Measurements from ENCODE around the gene SESN3. TPM values are rescaled to one million over a fixed set of nuclear protein-coding genes. Genes with fewer than 3 reads are reported as not detected.
A peak's percentile ranks its signal among the peaks of the same experiment; 100 is the strongest.

The SESN3 gene
- total RNA-seq, 1 experiment from 2014 or later, result 4.9 TPM

GRCh38 chr11:95150956-95151684, 79.9 kb downstream of the SESN3 start:
- Histone ChIP-seq H3K4me1 (ENCODE audit: insufficient read depth, low read length, poor library complexity, severe bottlenecking) (peaks cover 11% of the 10 kb centered on the region), H3K27ac (ENCODE audit: low read depth, low read length, poor library complexity, severe bottlenecking) (no peak overlapping the region), H3K36me3 (ENCODE audit: insufficient read depth, low read length, poor library complexity, severe bottlenecking) (no peaks in the 10 kb centered on the region), H3K4me3 (ENCODE audit: low read depth, low read length, poor library complexity, severe bottlenecking) (peak overlapping the region; percentile 52), H3K27me3 (replicated peaks; ENCODE audit: insufficient read depth, low read depth, low read length, poor library complexity) (no peaks in the 10 kb centered on the region), H3K9me3 (ENCODE audit: low read depth, low read length, poor library complexity, severe bottlenecking) (no peaks in the 10 kb centered on the region)
- TF ChIP-seq, protein P1, sequence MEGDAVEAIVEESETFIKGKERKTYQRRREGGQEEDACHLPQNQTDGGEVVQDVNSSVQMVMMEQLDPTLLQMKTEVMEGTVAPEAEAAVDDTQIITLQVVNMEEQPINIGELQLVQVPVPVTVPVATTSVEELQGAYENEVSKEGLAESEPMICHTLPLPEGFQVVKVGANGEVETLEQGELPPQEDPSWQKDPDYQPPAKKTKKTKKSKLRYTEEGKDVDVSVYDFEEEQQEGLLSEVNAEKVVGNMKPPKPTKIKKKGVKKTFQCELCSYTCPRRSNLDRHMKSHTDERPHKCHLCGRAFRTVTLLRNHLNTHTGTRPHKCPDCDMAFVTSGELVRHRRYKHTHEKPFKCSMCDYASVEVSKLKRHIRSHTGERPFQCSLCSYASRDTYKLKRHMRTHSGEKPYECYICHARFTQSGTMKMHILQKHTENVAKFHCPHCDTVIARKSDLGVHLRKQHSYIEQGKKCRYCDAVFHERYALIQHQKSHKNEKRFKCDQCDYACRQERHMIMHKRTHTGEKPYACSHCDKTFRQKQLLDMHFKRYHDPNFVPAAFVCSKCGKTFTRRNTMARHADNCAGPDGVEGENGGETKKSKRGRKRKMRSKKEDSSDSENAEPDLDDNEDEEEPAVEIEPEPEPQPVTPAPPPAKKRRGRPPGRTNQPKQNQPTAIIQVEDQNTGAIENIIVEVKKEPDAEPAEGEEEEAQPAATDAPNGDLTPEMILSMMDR (conservative IDR thresholded peaks at IDR 0.05; ENCODE audit: low read depth, low read length), result peak; percentile 93
- no peak for TF ChIP-seq EZH2 (IDR thresholded peaks at IDR 0.05; ENCODE audit: borderline replicate concordance, low read depth, low read length, poor library complexity, severe bottlenecking)
- DNase-seq (ENCODE audit: low spot score), result peak; percentile 96
- BruUV-seq (replicated peaks), result no TSS peak
- ChIA-PET CTCF (interaction anchor here (0.8 to 4.4 kb wide), 3 partner anchors 84 to 1275 kb away, joined by 4 to 38 read pairs (median 10); partner anchors contain the start of gene SRSF8), POLR2A (ENCODE audit: low non-redundant PET) (no interaction called here)
- intact Hi-C loops (cut with micrococcal nuclease; ENCODE audit: unreplicated experiment), result loop anchor here (1.0 to 5.0 kb wide), 5 partner anchors 83 to 1276 kb away; no protein-coding TSS in a partner anchor

- no peak for DNase-seq (ENCODE audit: low spot score)
- POLR2A ChIA-PET (ENCODE audit: low non-redundant PET), result no interaction called here
- TF ChIP-seq, protein P1 (conservative IDR thresholded peaks at IDR 0.05; ENCODE audit: low read depth, low read length), result no peak
- TF ChIP-seq EZH2 (IDR thresholded peaks at IDR 0.05; ENCODE audit: borderline replicate concordance, low read depth, low read length, poor library complexity, severe bottlenecking), result no peak
- H3K27me3 ChIP-seq (replicated peaks; ENCODE audit: insufficient read depth, low read depth, low read length, poor library complexity), result no peaks in the 10 kb centered on the region
- no peaks in the 10 kb centered on the region for H3K36me3 ChIP-seq (ENCODE audit: insufficient read depth, low read length, poor library complexity, severe bottlenecking)
- H3K27ac ChIP-seq (ENCODE audit: low read depth, low read length, poor library complexity, severe bottlenecking), result no peak overlapping the region
- H3K4me3 ChIP-seq (ENCODE audit: low read depth, low read length, poor library complexity, severe bottlenecking), result no peak overlapping the region
- CTCF ChIA-PET, result interaction anchor here (0.5 to 1.0 kb wide), 2 partner anchors 83 to 552 kb away, joined by 4 to 5 read pairs; partner anchors contain the start of gene SRSF8
- intact Hi-C loops (cut with micrococcal nuclease; ENCODE audit: unreplicated experiment), result loop anchor here (2.0 to 5.0 kb wide), 2 partner anchors 372 to 1277 kb away; no protein-coding TSS in a partner anchor
- BruUV-seq (replicated peaks), result no TSS peak
- H3K4me1 ChIP-seq (ENCODE audit: insufficient read depth, low read length, poor library complexity, severe bottlenecking), result peaks cover 11% of the 10 kb centered on the region
- no peaks in the 10 kb centered on the region for H3K9me3 ChIP-seq (ENCODE audit: low read depth, low read length, poor library complexity, severe bottlenecking)
These were observed 81.2 kb downstream of the SESN3 start for GRCh38 chr11:95149651-95150364.

DNA sequence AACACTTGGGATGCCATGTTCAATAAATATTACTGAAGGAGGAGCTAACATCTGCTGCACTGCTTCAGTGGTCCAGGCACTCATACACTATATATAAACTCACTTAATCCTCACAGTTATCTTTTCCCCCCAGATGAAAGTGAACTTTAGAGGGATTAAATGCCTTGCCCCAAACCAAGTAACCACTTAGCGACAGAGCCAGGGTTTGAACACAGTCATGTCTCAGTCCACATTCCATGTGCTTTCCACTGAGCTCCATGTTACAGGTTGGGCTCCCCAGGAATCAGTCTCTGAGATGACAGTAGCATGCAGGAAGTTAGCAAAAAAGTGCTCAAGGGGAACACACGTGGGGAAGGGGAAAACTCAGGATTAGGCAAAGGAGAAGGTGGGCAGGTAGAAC, 82.1 kb downstream of the SESN3 start:
- no peak for DNase-seq (ENCODE audit: low spot score)
- TF ChIP-seq, protein P1 (conservative IDR thresholded peaks at IDR 0.05; ENCODE audit: low read depth, low read length), result no peak
- no peak for TF ChIP-seq EZH2 (IDR thresholded peaks at IDR 0.05; ENCODE audit: borderline replicate concordance, low read depth, low read length, poor library complexity, severe bottlenecking)
- no peak overlapping the region for H3K27ac ChIP-seq (ENCODE audit: low read depth, low read length, poor library complexity, severe bottlenecking)
- CTCF ChIA-PET, result interaction anchor here (0.5 kb wide), 1 partner anchor 553 kb away, joined by 5 read pairs; no protein-coding TSS in a partner anchor
- BruUV-seq (replicated peaks), result no TSS peak
- peaks cover 11% of the 10 kb centered on the region for H3K4me1 ChIP-seq (ENCODE audit: insufficient read depth, low read length, poor library complexity, severe bottlenecking)
- H3K36me3 ChIP-seq (ENCODE audit: insufficient read depth, low read length, poor library complexity, severe bottlenecking), result no peaks in the 10 kb centered on the region
- POLR2A ChIA-PET (ENCODE audit: low non-redundant PET), result no interaction called here
- intact Hi-C loops (cut with micrococcal nuclease; ENCODE audit: unreplicated experiment), result no loop called here
- no peaks in the 10 kb centered on the region for H3K9me3 ChIP-seq (ENCODE audit: low read depth, low read length, poor library complexity, severe bottlenecking)
- no peak overlapping the region for H3K4me3 ChIP-seq (ENCODE audit: low read depth, low read length, poor library complexity, severe bottlenecking)
- H3K27me3 ChIP-seq (replicated peaks; ENCODE audit: insufficient read depth, low read depth, low read length, poor library complexity), result no peaks in the 10 kb centered on the region

All from A673 (cell line).